ENCODE measurements around the gene SLC43A1.

GRCh38 chr11:57530215-57530595 lies 14.7 kb upstream of the SLC43A1 start:
- TF ChIP-seq SUZ12 (IDR thresholded peaks at IDR 0.05; ENCODE audit: extremely low read depth, insufficient read depth, insufficient read length) (no peak), ZNF274 (IDR thresholded peaks at IDR 0.05; ENCODE audit: low read depth, low read length) (no peak)

Data from NT2/D1 (cell line).